NCI-H446 treated with DMSO at 0.1 percent for 48 hours (cell line): ENCODE results near the gene CARM1.
"Not testable (repeated sequence)": the region's sequence is repeated elsewhere in the genome, so short reads cannot be mapped to it uniquely, and the experiment has no call there.

Experiments
- DNase-seq: peaks from one replicate; lab custom pipeline; 2025; lab: John Stamatoyannopoulos, UW

The CARM1 gene

DNA sequence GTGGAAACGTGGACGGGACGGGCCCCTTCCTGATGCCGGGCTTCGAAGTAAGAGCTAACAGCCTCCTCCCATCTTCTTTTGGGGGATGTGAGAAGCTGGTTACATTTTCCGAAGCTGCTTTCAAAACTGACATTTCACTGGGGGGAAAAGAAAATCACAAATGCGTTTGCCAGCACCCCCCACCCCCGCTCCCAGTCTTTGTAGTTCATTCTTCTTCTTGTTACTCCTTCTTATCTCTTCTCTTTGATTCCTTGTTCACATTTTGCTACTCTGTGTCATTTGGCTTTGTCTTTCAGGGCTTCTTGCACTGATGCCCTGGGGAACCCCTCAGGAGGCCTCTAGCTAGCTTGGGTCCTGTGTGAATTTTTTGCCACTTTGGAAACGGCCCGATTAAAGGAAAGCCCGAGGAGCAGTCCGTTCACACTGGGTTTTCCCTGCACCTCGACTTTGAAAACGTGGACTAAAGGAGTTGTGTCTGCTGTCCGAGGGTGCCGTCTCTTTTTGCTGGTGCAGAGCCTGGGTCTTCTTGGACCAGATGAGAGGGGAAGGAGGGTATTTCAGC is 1.3 kb downstream of the CARM1 start:
- no peak for DNase-seq

DNA sequence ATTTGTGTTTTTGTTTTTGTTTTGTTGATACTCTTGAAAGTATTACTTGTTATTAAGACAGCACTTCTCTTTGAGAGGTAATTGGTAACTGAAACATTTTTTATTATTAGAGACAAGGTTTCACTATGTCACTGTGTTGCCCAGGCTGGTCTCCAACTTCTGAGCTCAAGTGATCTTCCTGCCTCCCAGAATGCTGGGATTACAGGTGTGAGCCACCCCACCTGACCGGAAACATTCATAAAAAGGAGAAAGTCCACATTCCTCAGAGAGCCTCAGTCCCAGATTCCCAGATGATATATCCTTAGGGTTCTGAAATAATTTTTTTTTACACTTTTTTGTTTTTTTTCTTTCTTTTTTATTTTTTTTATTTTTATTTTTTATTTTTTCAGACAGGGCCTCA is 2.7 kb downstream of the CARM1 start:
- DNase-seq, result no peak

DNA sequence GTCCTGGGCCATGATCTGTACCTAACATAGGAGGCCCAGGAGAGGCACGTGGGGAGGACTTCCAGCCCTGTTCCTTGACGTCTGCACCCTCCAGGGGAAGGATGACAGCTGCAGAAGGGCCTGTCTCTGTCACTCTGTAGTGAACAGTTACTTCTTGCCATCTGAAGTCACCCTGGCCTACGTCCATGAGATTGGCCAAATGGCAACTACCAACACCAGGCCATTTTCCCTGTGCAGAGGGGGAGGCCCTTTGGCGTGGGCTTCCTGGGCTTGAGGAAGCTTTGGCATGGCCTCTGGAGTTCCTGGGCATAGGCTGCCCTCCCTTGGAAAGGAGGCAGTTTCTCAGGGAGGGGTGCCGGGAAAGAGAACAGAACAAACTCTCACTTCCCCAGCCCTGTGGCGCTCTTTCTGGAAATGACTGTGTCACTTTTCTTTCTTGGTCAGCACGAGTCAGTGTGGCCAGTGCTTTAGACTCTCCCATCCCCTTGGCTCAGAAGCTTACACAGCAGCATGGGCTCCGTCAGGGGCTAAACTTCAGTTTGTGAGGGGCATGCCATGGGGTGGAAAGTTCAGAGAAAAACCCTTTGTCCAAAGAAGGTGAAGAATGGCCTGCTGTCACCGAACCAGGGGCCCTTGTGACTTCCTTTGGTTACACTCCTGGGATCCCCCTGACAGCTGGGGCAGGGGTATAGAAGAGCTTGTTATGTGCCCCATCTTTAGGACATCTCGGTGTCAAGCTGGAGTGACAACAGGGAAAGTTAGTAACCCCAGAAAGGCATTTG is 5.3 kb downstream of the CARM1 start:
- DNase-seq, result no peak

DNA sequence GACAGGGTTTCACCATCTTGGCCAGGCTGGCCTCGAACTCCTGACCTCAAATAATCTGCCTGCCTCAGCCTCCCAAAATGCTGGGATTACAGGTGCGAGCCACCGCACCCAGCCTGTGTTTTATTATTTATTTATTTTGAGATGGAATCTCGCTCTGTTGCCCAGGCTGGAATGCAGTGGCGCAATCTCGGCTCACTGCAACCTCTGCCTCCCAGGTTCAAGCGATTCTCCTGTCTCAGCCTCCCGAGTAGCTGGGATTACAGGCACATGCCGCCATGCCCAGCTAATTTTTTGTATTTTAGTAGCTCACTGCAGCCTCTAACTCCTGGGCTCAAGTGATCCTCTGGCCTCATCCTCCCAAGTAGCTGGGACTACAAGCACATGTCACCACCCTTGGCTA is 6.3 kb downstream of the CARM1 start:
- DNase-seq, result not testable (repeated sequence)

DNA sequence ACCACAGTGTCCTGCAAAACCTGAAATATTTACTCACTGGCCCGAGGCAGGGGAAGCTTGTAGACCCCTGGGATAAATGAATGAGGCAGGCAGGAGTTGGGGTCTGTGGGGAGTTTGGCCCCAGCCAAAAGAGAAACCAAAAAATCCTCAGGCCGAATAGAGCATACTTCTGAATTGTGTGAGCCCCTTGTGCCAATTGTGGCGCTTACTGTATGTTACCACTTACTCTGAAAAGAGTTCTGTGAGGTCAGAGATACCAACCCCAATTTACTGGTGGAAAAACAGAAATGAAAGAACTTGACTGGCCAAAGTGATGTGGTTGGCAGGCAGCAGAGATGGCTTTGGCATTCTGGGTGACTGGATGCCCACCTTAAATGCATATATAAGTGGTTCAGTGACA is 6.9 kb downstream of the CARM1 start:
- DNase-seq, result no peak

DNA sequence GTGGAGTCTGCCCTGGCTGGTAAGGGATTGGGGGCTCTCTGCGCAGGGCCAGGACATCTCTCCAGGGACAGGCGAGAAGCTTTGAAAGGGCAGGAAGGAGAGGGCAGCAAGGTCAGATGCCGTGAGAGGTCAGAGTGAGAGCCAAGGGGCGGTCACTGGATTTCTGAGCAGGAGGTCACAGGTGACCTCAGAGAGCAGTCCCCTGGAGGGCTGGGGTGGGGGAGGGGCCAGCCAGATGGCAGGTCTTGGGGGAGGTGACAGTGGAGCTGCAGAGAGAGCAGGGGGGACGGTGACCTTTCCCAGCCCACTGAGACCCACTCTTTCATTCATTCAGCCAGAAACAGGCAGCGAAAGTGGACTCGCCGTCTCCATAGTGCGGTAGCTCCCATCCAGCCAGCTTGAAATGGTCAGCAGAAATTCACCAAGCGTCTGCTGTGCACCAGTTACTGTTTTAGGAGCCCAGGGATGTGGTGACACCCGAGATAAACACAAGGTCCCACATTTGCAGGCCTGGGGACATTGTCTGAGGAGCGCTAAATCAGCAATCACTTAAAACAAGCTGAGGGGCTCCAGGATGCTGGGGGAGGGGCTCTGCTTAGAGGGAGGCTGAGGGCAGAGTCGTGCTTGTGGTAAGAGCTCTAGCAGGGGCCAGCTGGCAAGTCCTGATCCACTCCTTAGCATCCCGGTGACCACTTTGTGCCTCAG is 10.2 kb downstream of the CARM1 start:
- no peak for DNase-seq

DNA sequence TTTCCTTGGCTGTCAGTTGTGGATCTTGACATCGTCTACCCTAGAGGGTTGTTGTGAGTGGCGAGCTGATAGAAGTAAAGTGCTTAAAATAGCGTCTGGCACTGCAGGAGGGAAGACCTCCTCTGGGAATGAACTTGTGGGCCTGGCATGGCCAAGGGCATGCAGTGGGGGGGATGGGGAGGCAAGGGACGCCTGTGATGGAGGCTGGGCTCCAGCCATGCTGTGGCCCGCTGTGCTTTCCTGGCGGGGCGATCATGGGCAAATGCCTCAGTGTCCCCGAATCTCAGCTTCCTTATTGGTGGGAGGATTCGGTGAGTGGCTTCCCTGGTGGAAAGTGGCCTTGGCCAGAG is 10.7 kb downstream of the CARM1 start:
- DNase-seq, result no peak

DNA sequence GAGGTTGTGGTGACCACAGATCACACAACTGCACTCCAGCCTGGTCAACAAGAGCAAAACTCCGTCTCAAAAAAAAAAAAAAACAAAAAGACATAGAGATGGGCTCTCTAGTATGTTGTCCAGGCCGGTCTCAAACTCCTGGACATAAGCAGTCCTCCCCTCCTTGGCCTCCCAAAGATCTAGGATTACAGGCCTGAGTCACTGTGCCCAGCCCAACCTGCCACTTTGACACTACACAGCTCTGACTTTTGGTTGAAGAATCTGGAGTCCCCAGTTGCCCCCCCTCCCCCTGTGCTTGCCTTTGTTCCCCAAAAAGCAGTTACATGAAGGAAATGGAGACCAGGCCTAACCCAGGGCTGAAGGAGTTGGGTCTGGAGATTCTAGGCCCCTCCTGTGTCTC is 12.9 kb downstream of the CARM1 start:
- DNase-seq, result no peak

DNA sequence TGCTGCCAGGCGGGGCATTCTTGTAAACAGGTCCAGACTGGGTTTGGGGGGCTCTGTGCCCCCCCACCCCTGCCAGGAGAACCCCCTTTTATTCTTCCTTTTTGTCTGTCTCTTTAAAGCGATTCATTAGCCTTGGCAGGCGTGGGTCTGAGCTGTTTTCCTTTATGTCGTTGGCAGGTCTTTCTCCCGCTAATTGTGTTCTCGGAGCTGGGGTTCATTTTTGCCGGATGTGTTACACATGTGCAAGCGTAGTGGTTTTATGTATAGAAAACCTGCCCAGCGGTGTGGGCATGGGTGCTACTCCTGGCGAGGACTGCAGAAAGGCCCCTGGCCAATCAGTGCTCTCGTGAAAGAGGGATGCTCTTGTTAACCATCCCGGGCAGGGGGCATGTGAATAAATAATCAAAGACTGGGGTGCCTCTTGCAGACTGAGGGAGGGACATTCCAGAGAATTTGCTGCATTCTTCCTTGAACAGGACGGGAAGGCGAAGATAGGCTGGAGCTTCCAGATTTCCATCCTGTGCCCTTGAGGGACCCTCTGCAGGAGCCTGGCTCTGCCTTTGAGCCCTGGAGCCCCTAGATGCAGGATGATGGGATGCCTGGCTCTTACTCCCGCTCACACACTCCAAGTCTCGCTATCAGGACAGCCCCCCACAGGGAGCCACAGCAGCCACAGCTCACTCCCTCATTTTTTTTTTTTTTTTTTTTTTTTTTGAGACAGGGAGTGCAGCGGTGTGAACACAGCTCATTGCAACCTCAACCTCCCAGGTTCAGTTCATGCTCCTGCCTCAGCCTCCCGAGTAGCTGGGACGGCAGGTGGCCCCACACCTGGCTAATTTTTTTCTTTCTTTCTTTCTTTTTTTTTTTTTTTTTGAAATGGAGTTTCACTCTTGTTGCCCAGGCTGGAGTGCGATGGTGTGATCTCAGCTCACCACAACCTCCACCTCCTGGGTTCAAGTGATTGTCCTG is 14.1 kb downstream of the CARM1 start:
- no peak for DNase-seq

DNA sequence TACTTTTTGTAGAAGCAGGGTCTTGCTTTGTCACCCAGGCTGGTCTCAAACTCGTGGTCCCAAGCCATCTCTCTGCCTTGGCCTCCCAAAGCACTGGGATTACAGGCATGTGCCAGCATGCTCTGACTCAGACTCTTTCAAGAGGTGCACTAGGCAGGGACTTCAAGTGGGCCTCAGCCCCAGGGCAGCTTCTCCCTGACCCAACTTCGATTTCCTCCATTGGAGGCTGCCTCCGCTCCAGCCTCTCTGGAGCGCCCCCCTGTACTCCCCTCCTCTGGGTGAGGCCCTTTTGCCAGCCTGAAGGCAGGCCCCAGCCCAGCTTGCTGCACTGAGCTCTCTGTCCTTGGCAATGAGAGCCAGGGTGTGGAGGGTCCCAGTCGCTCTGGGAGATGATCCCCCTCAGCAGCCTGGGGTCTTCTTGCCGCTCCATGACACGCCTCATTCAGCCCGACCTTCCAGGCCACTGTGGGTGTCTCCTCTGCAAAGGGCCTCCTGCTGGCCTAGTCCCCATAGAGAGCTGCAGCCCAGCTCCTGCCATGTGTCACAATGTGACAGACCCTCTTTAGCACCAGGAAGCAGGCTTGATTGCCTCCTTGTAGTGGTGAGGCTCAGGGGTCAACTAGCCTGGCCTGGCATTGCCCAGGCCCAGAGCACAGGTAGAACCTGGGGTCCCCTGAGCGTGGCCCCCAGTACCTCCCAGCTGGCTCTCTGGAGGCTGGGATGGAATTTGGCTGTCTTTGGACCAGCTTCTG is 16.4 kb downstream of the CARM1 start:
- DNase-seq, result no peak

DNA sequence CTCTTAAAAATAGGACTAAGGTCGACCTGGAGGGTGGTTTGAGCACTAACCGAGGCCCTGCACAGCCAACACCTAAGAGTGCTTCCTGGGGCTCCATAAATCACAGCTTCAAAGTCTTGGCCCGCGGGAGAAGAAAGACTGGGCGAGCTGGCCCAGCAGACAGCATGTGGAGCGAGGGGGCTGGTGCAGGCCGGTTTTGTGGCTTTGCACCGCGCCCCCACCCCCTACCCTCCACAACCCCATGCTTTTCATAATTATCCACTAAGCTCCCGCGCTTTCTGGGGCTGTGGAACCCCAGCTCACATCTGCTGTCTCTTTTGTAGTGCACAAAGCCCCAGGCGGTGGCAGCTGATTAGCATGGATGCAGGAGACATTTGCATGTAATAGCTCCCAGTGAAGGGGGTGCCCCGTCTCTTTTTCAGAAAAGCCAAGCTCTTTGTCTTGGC is 17.1 kb downstream of the CARM1 start:
- no peak for DNase-seq

DNA sequence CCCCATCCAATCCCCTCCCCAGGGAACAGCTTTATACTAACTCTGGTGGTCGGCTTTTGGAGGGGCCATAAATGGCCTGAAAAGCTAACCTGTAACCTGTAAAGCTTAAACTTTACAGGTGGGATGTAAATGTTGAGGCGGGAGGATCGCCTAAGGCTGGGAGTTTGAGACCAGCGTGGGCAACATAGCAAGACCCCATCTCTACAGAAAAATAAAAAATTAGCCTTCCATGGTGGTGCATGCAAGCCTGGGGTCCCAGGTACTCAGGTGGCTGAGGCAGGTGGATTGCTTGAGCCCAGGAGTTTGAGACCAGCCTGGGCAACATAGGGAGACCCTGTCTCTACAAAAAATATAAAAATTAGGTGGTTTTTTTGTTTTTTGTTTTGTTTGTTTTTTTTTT is 18.5 kb downstream of the CARM1 start:
- no peak for DNase-seq

DNA sequence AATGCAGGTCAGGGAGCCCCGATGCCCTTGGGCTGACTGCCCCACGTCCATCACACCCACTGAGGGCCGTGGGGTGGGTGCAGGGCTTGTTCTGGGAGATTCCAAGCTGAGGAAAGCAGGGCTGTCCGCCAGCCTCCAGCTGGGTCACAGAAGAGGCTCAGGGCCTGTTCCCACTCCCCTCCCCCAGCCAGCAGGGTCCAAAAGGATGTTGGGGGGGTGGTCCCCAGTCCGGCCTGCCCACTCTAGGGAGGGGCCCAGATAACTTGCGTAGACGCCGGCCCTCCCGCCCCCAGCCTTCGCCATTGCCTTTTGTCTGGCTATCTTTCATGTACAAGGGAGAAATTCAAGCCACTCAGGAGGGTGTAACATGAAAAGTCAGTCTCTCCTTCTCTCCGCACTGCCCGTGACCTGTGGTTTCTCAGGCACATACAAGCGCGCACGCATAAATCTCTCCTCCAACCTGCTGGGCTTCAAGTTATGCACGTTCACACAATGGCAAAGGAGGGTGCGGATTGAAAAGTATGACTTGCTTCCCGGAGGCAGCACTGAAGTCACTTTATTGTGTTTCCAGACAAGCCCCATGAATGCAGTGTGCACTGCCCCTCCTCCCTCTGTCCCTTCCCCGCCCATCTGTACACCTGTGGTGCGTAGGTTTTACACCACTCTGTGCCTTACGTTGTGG is 20.2 kb downstream of the CARM1 start:
- DNase-seq, result no peak

DNA sequence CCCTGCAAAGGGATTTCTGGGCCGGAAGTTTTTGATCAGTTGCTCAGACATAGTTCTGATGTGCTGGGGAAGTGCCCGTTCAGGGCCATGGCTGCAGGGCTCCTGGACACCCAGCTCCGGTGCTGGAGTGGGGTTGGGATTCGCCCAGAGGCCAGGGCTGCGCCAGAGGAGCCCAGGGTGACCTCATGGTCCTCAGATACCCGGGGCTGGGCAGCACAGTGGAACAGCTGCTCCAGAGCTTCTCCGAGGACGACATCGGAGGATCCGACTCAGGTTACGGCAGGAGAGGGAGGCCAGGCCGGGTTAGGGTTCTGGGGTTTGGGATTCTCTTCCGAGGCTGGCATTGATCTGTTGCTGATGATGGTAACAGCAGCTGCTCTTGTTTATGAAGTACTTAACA is 20.9 kb downstream of the CARM1 start:
- DNase-seq, result no peak

DNA sequence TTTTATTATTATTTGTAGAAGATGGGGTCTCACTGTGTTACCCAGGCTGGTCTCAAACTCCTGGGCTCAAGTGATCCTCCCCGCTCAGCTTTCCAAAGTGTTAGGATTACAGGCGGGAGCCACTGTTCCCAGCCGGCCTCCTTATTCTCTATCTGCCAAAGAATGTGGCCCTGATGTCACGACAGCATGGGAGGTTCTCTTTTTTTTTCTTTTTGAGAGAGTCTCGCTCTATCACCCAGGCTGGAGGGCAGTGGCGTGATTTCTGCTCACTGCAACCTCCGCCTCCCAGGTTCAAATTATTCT is 23.5 kb downstream of the CARM1 start:
- DNase-seq, result no peak

DNA sequence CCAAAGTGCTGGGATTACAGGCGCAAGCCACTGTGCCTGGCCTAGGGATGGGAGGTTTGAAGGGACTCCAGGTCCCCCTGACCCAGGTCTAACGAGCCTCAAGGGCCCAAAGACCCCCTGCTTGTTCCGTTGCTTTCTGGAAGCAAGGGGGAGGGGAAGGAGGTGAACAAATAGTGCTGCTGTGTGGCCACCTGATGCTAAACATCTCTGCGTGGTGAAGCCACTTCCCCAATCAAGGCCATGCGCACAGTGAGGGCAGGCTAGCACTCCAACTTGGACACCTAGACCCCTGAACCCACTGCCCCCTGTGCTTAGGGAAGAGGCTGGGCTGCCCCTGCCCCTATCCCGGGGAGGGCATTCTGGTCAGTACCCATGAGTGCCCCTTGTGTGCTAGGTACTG is 24.0 kb downstream of the CARM1 start:
- no peak for DNase-seq

DNA sequence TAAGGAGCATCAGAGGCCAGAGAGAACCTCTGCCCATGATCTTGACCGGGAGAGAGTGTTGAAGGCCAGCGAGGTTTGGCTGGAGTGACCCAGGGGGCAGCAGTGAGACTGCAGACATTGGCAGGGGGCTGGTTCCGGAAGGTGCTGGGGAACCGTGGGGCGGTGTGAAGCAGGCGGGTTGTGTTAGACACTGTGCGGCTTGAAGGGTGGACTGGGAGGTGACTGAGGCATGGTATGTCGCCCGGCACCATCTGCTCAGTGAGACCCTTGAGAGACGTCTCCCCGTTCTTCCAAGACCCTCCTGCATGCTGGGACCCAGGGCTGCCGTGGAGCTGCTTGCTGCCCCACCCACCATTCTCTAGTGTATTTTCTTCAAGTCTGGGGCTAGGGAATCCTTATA is 24.6 kb downstream of the CARM1 start:
- no peak for DNase-seq

DNA sequence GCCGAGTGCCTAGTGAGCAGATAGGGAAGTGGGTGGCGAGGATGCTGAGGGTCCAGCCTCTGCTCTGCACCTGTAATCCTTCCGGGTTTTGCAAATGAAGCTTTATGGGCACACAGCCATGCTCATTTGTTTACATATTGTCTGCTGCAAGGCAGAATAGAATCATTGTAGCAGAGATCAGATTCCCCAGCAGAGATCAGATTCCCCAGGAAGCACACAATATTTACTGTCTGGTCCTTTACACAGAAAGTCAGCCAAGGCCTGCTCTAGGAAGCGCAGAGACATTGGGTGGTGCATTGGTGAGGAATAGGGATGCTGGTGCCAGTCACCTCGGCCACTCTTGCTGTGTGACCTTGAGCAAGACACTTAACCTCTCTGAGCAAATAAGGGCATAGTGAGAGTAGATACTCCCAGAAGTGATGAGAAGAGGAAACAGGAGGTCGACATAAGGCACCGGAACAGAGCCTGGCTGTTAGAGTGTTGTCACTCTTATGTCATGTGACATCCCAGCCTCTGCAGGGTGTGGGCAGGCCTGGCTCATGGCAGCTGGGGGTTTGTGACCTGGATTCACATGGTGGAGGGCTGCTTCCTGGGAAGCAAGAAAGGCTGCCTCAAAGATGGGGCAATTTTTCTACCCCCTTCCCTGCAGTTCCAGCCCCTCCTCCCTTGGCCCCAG is 25.6 kb downstream of the CARM1 start:
- DNase-seq, result no peak

DNA sequence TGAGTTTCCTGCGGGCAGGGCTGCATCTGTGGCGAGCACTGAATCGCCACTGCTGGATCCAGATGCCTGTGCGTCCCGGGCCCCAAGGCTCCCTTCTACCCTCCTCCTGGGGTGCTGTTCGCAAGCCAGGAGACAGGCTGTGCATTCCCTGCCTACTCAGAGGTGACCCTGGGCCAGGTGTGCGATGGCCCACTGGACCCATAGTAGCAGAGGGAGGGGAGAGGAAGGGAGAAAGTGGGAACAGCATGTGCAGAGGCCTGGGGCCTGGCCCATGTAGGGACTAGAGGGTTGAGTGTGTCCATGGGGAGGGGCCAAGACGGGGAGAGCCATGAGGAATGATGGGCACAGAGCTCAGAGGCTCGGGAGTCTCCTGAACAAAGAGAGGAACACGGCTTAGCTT is 27.3 kb downstream of the CARM1 start:
- DNase-seq, result no peak

DNA sequence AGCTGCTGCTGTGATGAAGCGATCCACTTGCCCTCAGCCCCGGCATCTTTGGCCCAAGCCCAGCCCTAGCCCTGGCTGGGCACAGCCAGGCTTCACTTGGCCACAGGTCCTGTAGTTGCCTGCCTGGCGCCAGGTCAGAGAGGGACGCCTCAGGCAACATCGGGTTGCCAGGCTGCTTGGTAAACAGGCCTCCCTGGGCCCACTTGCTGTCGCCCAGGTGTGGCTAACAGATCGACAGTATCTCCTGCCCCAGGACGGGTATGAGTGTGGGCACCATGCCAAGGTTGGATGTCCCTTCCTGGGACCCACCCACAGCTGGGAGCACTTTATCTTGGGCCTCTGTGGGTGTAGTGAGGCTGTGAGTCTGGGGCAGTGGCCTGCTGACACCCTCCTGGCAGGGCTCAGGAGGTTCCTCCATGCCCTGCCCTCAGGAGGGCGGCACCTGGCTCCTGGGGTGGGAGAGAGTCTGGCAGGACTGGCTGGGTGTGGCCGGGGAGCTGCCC is 27.8 kb downstream of the CARM1 start:
- peak; percentile 23 for DNase-seq
